GM23248 (cell line): ENCODE measurements around the gene PXDC1. TPM values are rescaled to one million over a fixed set of nuclear protein-coding genes. Genes with fewer than 3 reads are reported as not detected.
A peak's percentile ranks its signal among the peaks of the same experiment; 100 is the strongest.
"Not testable (repeated sequence)": the region's sequence is repeated elsewhere in the genome, so short reads cannot be mapped to it uniquely, and the experiment has no call there.

Experiments
- DNase-seq: peaks from one replicate; pipeline ENCODE4 v3.0.0-alpha.2; 2015
- H2AFZ ChIP-seq: fragments of 200-600 bp; sonication (generic); 2 replicates; pipeline ENCODE4 v1.6.1; 2016; ENCODE audit warnings: antibody characterized with exemption
- H3F3A ChIP-seq: fragments of 200-600 bp; sonication (generic); 2 replicates; pipeline ENCODE4 v1.6.1; 2016; ENCODE audit warnings: mild to moderate bottlenecking, antibody characterized with exemption, mixed run types; ENCODE audit not compliant: insufficient read depth
- H3K27ac ChIP-seq: fragments of 200-600 bp; sonication (generic); 2 replicates; pipeline ENCODE4 v1.5.1; 2016; ENCODE audit warnings: mild to moderate bottlenecking
- H3K27me3 ChIP-seq: fragments of 200-600 bp; sonication (generic); replicated peaks from 2 replicates; pipeline ENCODE4 v1.6.1; 2016; ENCODE audit warnings: mild to moderate bottlenecking; ENCODE audit not compliant: insufficient read depth
- H3K36me3 ChIP-seq: fragments of 200-600 bp; sonication (generic); 2 replicates; pipeline ENCODE4 v1.6.1; 2016; ENCODE audit warnings: low read depth, mild to moderate bottlenecking
- H3K4me1 ChIP-seq: fragments of 200-600 bp; sonication (generic); 2 replicates; pipeline ENCODE4 v1.6.1; 2016; ENCODE audit warnings: mild to moderate bottlenecking; ENCODE audit not compliant: insufficient read depth
- H3K4me2 ChIP-seq: fragments of 200-600 bp; sonication (generic); one replicate; pipeline ENCODE4 v1.6.1; 2016; ENCODE audit warnings: mild to moderate bottlenecking; ENCODE audit not compliant: unreplicated experiment
- H3K4me3 ChIP-seq: fragments of 200-600 bp; sonication (generic); 2 replicates; pipeline ENCODE4 v1.5.1; 2016; ENCODE audit warnings: mild to moderate bottlenecking
- H3K79me2 ChIP-seq: fragments of 200-600 bp; sonication (generic); 2 replicates; pipeline ENCODE4 v1.6.1; 2016; ENCODE audit warnings: mild to moderate bottlenecking; ENCODE audit not compliant: insufficient read depth
- H3K9ac ChIP-seq: fragments of 200-600 bp; sonication (generic); 2 replicates; pipeline ENCODE4 v1.6.1; 2016; ENCODE audit warnings: mild to moderate bottlenecking
- H3K9me2 ChIP-seq: fragments of 200-600 bp; sonication (generic); 2 replicates; pipeline ENCODE4 v1.6.1; 2016; ENCODE audit warnings: mixed run types, mild to moderate bottlenecking, moderate library complexity; ENCODE audit not compliant: insufficient read depth
- H3K9me3 ChIP-seq: fragments of 200-600 bp; sonication (generic); one replicate; pipeline ENCODE4 v1.6.1; 2017; ENCODE audit warnings: low read depth
- H4K20me1 ChIP-seq: fragments of 200-600 bp; sonication (generic); 2 replicates; pipeline ENCODE4 v1.6.0; 2016; ENCODE audit not compliant: insufficient read depth
- EZH2 ChIP-seq: fragments of 200-600 bp; sonication (generic); IDR thresholded peaks from 2 replicates; pipeline ENCODE4 v1.6.1; 2018; ENCODE audit warnings: antibody characterized with exemption, mild to moderate bottlenecking; ENCODE audit not compliant: insufficient read depth, poor library complexity, severe bottlenecking
- EZH2phosphoT487 ChIP-seq: fragments of 200-600 bp; sonication (generic); IDR thresholded peaks from 2 replicates; pipeline ENCODE4 v1.6.1; 2018; ENCODE audit warnings: antibody characterized with exemption, moderate library complexity, mild to moderate bottlenecking, low read depth; ENCODE audit not compliant: insufficient read depth
- WGBS, 2 experiments: methylation state at CpG; one replicate each; pipeline ENCODE4 v1.1.6; 2015 to 2017; ENCODE audit warnings: low lambda C conversion rate in 2 of 2, low coverage in 1 of 2; ENCODE audit errors: missing lambda C conversion rate in 2 of 2; 5-methylcytosine and 5-hydroxymethylcytosine counted together
- in situ Hi-C: fragments of 300-500 bp; cut with MboI; formaldehyde crosslinking; loops from 2 replicates; pipeline ENCODE4 v1.15.0; 2020
- polyA plus RNA-seq: library from polyadenylated mRNA; unstranded; fragments of >200 nt; fragmentation: Nextera tagmentation; extraction: Ambion mirVana; gene quantifications from 2 replicates; pipeline ENCODE4 v1.2.1, GENCODE V29; 2016
- total RNA-seq: library from RNA; depleted of rRNA; stranded (reverse); fragments of >200 nt; shearing (Covaris generic); gene quantifications from 2 replicates; pipeline ENCODE4 v1.2.3, GENCODE V29; 2014

The PXDC1 gene
- total and polyA plus RNA-seq, 2 experiments from 2014 or later = 135 to 192 TPM

- no peaks in the 10 kb centered on the region for H3K79me2 ChIP-seq
- no peaks in the 10 kb centered on the region for H3K4me1 ChIP-seq
- H3K9ac ChIP-seq = no peak overlapping the region
- H4K20me1 ChIP-seq = no peaks in the 10 kb centered on the region
- no peak overlapping the region for H3K4me3 ChIP-seq
- H3K9me3 ChIP-seq = no peaks in the 10 kb centered on the region
- H3K27ac ChIP-seq = no peak overlapping the region
- 81 to 90% methylated on average over 4 of the region's 4 CpGs for WGBS, 2 experiments
- H3K9me2 ChIP-seq = no peaks in the 10 kb centered on the region
- TF ChIP-seq EZH2phosphoT487 (no peak), EZH2 (no peak)
- H3K36me3 ChIP-seq = no peaks in the 10 kb centered on the region
- DNase-seq = no peak
- no peaks in the 10 kb centered on the region for H3K27me3 ChIP-seq
- in situ Hi-C loops = no loop called here
- H3K4me2 ChIP-seq = no peak overlapping the region
- H2AFZ ChIP-seq = no peak overlapping the region
- H3F3A ChIP-seq = no peaks in the 10 kb centered on the region
These were observed 24.3 kb upstream of the PXDC1 start for GRCh38 chr6:3775847-3776246.

- no peaks in the 10 kb centered on the region for H3K27me3 ChIP-seq
- no peak for DNase-seq
- H3K36me3 ChIP-seq = no peaks in the 10 kb centered on the region
- no peaks in the 10 kb centered on the region for H3K79me2 ChIP-seq
- no peak overlapping the region for H2AFZ ChIP-seq
- WGBS, 2 experiments = 90 to 95% methylated on average over 7 of the region's 7 CpGs
- H3K4me1 ChIP-seq = 0 out of 2 replicates have a peak, but pooled peaks cover under 1% of the 10 kb centered on the region
- H3K4me2 ChIP-seq = no peak overlapping the region
- H3K9me2 ChIP-seq = no peaks in the 10 kb centered on the region
- H3K9me3 ChIP-seq = no peaks in the 10 kb centered on the region
- in situ Hi-C loops = no loop called here
- no peaks in the 10 kb centered on the region for H4K20me1 ChIP-seq
- H3K4me3 ChIP-seq = no peak overlapping the region
- TF ChIP-seq EZH2 (no peak), EZH2phosphoT487 (no peak)
- H3K9ac ChIP-seq = no peak overlapping the region
- no peaks in the 10 kb centered on the region for H3F3A ChIP-seq
- no peak overlapping the region for H3K27ac ChIP-seq
These were observed 23.9 kb upstream of the PXDC1 start for GRCh38 chr6:3775386-3775785.

- Histone ChIP-seq H3F3A (no peaks in the 10 kb centered on the region), H3K9me3 (no peaks in the 10 kb centered on the region), H4K20me1 (no peaks in the 10 kb centered on the region), H3K27me3 (no peaks in the 10 kb centered on the region), H3K9ac (no peak overlapping the region), H3K4me3 (no peak overlapping the region), H3K4me2 (no peak overlapping the region), H2AFZ (no peak overlapping the region), H3K36me3 (no peaks in the 10 kb centered on the region), H3K9me2 (no peaks in the 10 kb centered on the region), H3K27ac (no peak overlapping the region), H3K79me2 (no peaks in the 10 kb centered on the region), H3K4me1 (peaks cover 11% of the 10 kb centered on the region)
- peak; percentile 69 for DNase-seq
- 56% methylated on average over 7 of the region's 7 CpGs for WGBS, 2 experiments
- in situ Hi-C loops = no loop called here
- no peak for TF ChIP-seq EZH2
These were observed 22.3 kb upstream of the PXDC1 start for GRCh38 chr6:3773678-3774298.

GRCh38 chr6:3772127-3772999 is 20.9 kb upstream of the PXDC1 start:
- in situ Hi-C loops, H3K27ac ChIP-seq, H4K20me1 ChIP-seq, H3K4me3 ChIP-seq, H3K9ac ChIP-seq, H3K9me2 ChIP-seq, H3F3A ChIP-seq, DNase-seq, H3K4me2 ChIP-seq, H3K79me2 ChIP-seq, H3K36me3 ChIP-seq, H3K27me3 ChIP-seq, H3K9me3 ChIP-seq, H2AFZ ChIP-seq: not testable (repeated sequence)
- WGBS, 2 experiments = 91 to 92% methylated on average over 12 of the region's 12 CpGs
- H3K4me1 ChIP-seq = peaks cover 16% of the 10 kb centered on the region
